Loucy (cell line): ENCODE measurements around the gene AGTR1.
"Not testable (repeated sequence)": the region's sequence is repeated elsewhere in the genome, so short reads cannot be mapped to it uniquely, and the experiment has no call there.

Experiments
- EZH2phosphoT487 ChIP-seq: fragments of 200-600 bp; IDR thresholded peaks from 2 replicates; pipeline ENCODE4 v1.6.1; 2018; ENCODE audit warnings: antibody characterized with exemption, mild to moderate bottlenecking, moderate library complexity, borderline replicate concordance
- TF ChIP-seq, protein P1 (sequence below): fragments of 200-600 bp; sonication (generic); conservative IDR thresholded peaks from 2 replicates; pipeline ENCODE4 v1.5.1; 2014; ENCODE audit warnings: mild to moderate bottlenecking, antibody characterized with exemption, low read length

DNA sequence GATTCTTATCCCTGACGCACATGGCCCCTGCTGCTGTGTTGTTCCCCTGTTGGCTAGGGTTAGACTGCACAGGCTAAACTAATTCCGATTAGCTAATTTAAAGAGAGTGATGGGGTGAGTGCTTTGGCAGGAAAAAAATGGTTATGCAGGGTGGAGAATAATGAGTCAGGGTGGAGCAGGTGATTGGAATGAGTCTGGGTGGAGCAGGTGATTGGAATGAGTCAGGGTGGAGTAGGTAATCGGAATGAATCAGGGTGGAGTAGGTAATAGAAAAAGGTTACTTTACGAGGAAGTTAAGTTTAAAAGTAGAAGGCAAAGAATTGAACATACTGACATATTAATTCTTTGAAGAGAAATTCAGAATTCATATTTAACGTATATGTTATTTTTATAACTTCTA is 55.7 kb downstream of the AGTR1 start:
- TF ChIP-seq, protein P1, sequence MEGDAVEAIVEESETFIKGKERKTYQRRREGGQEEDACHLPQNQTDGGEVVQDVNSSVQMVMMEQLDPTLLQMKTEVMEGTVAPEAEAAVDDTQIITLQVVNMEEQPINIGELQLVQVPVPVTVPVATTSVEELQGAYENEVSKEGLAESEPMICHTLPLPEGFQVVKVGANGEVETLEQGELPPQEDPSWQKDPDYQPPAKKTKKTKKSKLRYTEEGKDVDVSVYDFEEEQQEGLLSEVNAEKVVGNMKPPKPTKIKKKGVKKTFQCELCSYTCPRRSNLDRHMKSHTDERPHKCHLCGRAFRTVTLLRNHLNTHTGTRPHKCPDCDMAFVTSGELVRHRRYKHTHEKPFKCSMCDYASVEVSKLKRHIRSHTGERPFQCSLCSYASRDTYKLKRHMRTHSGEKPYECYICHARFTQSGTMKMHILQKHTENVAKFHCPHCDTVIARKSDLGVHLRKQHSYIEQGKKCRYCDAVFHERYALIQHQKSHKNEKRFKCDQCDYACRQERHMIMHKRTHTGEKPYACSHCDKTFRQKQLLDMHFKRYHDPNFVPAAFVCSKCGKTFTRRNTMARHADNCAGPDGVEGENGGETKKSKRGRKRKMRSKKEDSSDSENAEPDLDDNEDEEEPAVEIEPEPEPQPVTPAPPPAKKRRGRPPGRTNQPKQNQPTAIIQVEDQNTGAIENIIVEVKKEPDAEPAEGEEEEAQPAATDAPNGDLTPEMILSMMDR, result not testable (repeated sequence)
- not testable (repeated sequence) for TF ChIP-seq EZH2phosphoT487
